ENCODE measurements around the gene TTC33.

- TF ChIP-seq POLR2A (IDR thresholded peaks at IDR 0.05) (no peak), CTCF (IDR thresholded peaks at IDR 0.05) (no peak)
Observed at GRCh38 chr5:40780199-40780598, 24.4 kb upstream of the TTC33 start.

Measured in Peyer's patch (tissue), 4 donors.